Measurements from ENCODE around the gene TBRG4.

Gene TBRG4

GRCh38 chr7:45153233-45153632, 41.7 kb upstream of the TBRG4 start:
- Histone ChIP-seq H3K9me3 (ENCODE audit: insufficient read depth, low read depth, low read length) (no peaks in the 10 kb centered on the region), H3K27me3 (ENCODE audit: insufficient read depth, low read length) (peaks cover 19% of the 10 kb centered on the region), H3K4me3 (ENCODE audit: low read length) (no peak overlapping the region), H3K27ac (ENCODE audit: low read length) (no peak overlapping the region), H3K9ac (ENCODE audit: low read depth, low read length) (no peak overlapping the region), H3K4me1 (ENCODE audit: insufficient read depth, low read length) (no peaks in the 10 kb centered on the region), H3K36me3 (ENCODE audit: insufficient read depth, low read depth, low read length) (no peaks in the 10 kb centered on the region)

- peaks cover 8% of the 10 kb centered on the region for H3K27me3 ChIP-seq (ENCODE audit: insufficient read depth, low read length)
- no peak overlapping the region for H3K9ac ChIP-seq (ENCODE audit: low read depth, low read length)
- H3K27ac ChIP-seq (ENCODE audit: low read length): no peak overlapping the region
- no peaks in the 10 kb centered on the region for H3K9me3 ChIP-seq (ENCODE audit: insufficient read depth, low read depth, low read length)
- H3K4me3 ChIP-seq (ENCODE audit: low read length): no peak overlapping the region
- no peaks in the 10 kb centered on the region for H3K4me1 ChIP-seq (ENCODE audit: insufficient read depth, low read length)
- no peaks in the 10 kb centered on the region for H3K36me3 ChIP-seq (ENCODE audit: insufficient read depth, low read depth, low read length)
Observed at GRCh38 chr7:45151967-45152366, 40.5 kb upstream of the TBRG4 start.

GRCh38 chr7:45151131-45151684, 39.7 kb upstream of the TBRG4 start:
- Histone ChIP-seq H3K4me1 (ENCODE audit: insufficient read depth, low read length) (no peaks in the 10 kb centered on the region), H3K9me3 (ENCODE audit: insufficient read depth, low read depth, low read length) (no peaks in the 10 kb centered on the region), H3K27ac (ENCODE audit: low read length) (no peak overlapping the region), H3K4me3 (ENCODE audit: low read length) (no peak overlapping the region), H3K36me3 (ENCODE audit: insufficient read depth, low read depth, low read length) (no peaks in the 10 kb centered on the region), H3K27me3 (ENCODE audit: insufficient read depth, low read length) (peaks cover under 1% of the 10 kb centered on the region; the same call in 1 of the 2 replicates), H3K9ac (ENCODE audit: low read depth, low read length) (no peak overlapping the region)

- no peaks in the 10 kb centered on the region for H3K9me3 ChIP-seq (ENCODE audit: insufficient read depth, low read depth, low read length)
- no peaks in the 10 kb centered on the region for H3K27me3 ChIP-seq (ENCODE audit: insufficient read depth, low read length)
- H3K27ac ChIP-seq (ENCODE audit: low read length): no peak overlapping the region
- H3K4me3 ChIP-seq (ENCODE audit: low read length): no peak overlapping the region
- no peaks in the 10 kb centered on the region for H3K4me1 ChIP-seq (ENCODE audit: insufficient read depth, low read length)
- H3K36me3 ChIP-seq (ENCODE audit: insufficient read depth, low read depth, low read length): no peaks in the 10 kb centered on the region
- no peak overlapping the region for H3K9ac ChIP-seq (ENCODE audit: low read depth, low read length)
Observed at GRCh38 chr7:45150199-45150598, 38.7 kb upstream of the TBRG4 start.

GRCh38 chr7:45149606-45150005, 38.1 kb upstream of the TBRG4 start:
- Histone ChIP-seq H3K27ac (ENCODE audit: low read length) (no peak overlapping the region), H3K4me1 (ENCODE audit: insufficient read depth, low read length) (no peaks in the 10 kb centered on the region), H3K36me3 (ENCODE audit: insufficient read depth, low read depth, low read length) (no peaks in the 10 kb centered on the region), H3K9ac (ENCODE audit: low read depth, low read length) (no peak overlapping the region), H3K4me3 (ENCODE audit: low read length) (no peak overlapping the region), H3K9me3 (ENCODE audit: insufficient read depth, low read depth, low read length) (no peaks in the 10 kb centered on the region), H3K27me3 (ENCODE audit: insufficient read depth, low read length) (no peaks in the 10 kb centered on the region)

- Histone ChIP-seq H3K27ac (ENCODE audit: low read length) (no peak overlapping the region), H3K4me1 (ENCODE audit: insufficient read depth, low read length) (no peaks in the 10 kb centered on the region), H3K9me3 (ENCODE audit: insufficient read depth, low read depth, low read length) (no peaks in the 10 kb centered on the region), H3K4me3 (ENCODE audit: low read length) (no peak overlapping the region), H3K9ac (ENCODE audit: low read depth, low read length) (no peak overlapping the region), H3K36me3 (ENCODE audit: insufficient read depth, low read depth, low read length) (no peaks in the 10 kb centered on the region), H3K27me3 (ENCODE audit: insufficient read depth, low read length) (no peaks in the 10 kb centered on the region)
Observed at GRCh38 chr7:45148653-45148973, 37.1 kb upstream of the TBRG4 start.

GRCh38 chr7:45147858-45148652, 36.6 kb upstream of the TBRG4 start:
- Histone ChIP-seq H3K9me3 (ENCODE audit: insufficient read depth, low read depth, low read length) (no peaks in the 10 kb centered on the region), H3K27ac (ENCODE audit: low read length) (no peak overlapping the region), H3K9ac (ENCODE audit: low read depth, low read length) (no peak overlapping the region), H3K36me3 (ENCODE audit: insufficient read depth, low read depth, low read length) (no peaks in the 10 kb centered on the region), H3K4me1 (ENCODE audit: insufficient read depth, low read length) (no peaks in the 10 kb centered on the region), H3K27me3 (ENCODE audit: insufficient read depth, low read length) (no peaks in the 10 kb centered on the region), H3K4me3 (ENCODE audit: low read length) (no peak overlapping the region)

- H3K9ac ChIP-seq (ENCODE audit: low read depth, low read length): no peak overlapping the region
- H3K27ac ChIP-seq (ENCODE audit: low read length): no peak overlapping the region
- no peak overlapping the region for H3K4me3 ChIP-seq (ENCODE audit: low read length)
- H3K4me1 ChIP-seq (ENCODE audit: insufficient read depth, low read length): no peaks in the 10 kb centered on the region
- no peaks in the 10 kb centered on the region for H3K9me3 ChIP-seq (ENCODE audit: insufficient read depth, low read depth, low read length)
- no peaks in the 10 kb centered on the region for H3K36me3 ChIP-seq (ENCODE audit: insufficient read depth, low read depth, low read length)
- H3K27me3 ChIP-seq (ENCODE audit: insufficient read depth, low read length): no peaks in the 10 kb centered on the region
Observed at GRCh38 chr7:45146531-45147379, 35.3 kb upstream of the TBRG4 start.

- Histone ChIP-seq H3K36me3 (ENCODE audit: insufficient read depth, low read depth, low read length) (no peaks in the 10 kb centered on the region), H3K4me1 (ENCODE audit: insufficient read depth, low read length) (no peaks in the 10 kb centered on the region), H3K9ac (ENCODE audit: low read depth, low read length) (no peak overlapping the region), H3K27me3 (ENCODE audit: insufficient read depth, low read length) (no peaks in the 10 kb centered on the region), H3K9me3 (ENCODE audit: insufficient read depth, low read depth, low read length) (no peaks in the 10 kb centered on the region), H3K27ac (ENCODE audit: low read length) (no peak overlapping the region), H3K4me3 (ENCODE audit: low read length) (no peak overlapping the region)
Observed at GRCh38 chr7:45145881-45146280, 34.4 kb upstream of the TBRG4 start.

- Histone ChIP-seq H3K36me3 (ENCODE audit: insufficient read depth, low read depth, low read length) (no peaks in the 10 kb centered on the region), H3K4me3 (ENCODE audit: low read length) (no peak overlapping the region), H3K9me3 (ENCODE audit: insufficient read depth, low read depth, low read length) (no peaks in the 10 kb centered on the region), H3K4me1 (ENCODE audit: insufficient read depth, low read length) (no peaks in the 10 kb centered on the region), H3K27ac (ENCODE audit: low read length) (no peak overlapping the region), H3K9ac (ENCODE audit: low read depth, low read length) (no peak overlapping the region), H3K27me3 (ENCODE audit: insufficient read depth, low read length) (no peaks in the 10 kb centered on the region)
Observed at GRCh38 chr7:45143616-45144015, 32.1 kb upstream of the TBRG4 start.

GRCh38 chr7:45140827-45141226, 29.3 kb upstream of the TBRG4 start:
- Histone ChIP-seq H3K4me3 (ENCODE audit: low read length) (no peak overlapping the region), H3K9ac (ENCODE audit: low read depth, low read length) (no peak overlapping the region)

More at GRCh38 chr7:45140827-45141226, 29.3 kb upstream of the TBRG4 start:
- Histone ChIP-seq H3K9me3 (ENCODE audit: insufficient read depth, low read depth, low read length) (no peaks in the 10 kb centered on the region), H3K4me1 (ENCODE audit: insufficient read depth, low read length) (no peaks in the 10 kb centered on the region), H3K27me3 (ENCODE audit: insufficient read depth, low read length) (no peaks in the 10 kb centered on the region; the same call in 1 of the 2 replicates), H3K27ac (ENCODE audit: low read length) (no peak overlapping the region), H3K36me3 (ENCODE audit: insufficient read depth, low read depth, low read length) (no peaks in the 10 kb centered on the region)
